K562 treated with DMSO at 1 percent for 12 hours (cell line): ENCODE data around the gene GOT2. TPM values are rescaled to one million over a fixed set of nuclear protein-coding genes. Genes with fewer than 3 reads are reported as not detected.

Experiments
- total RNA-seq: library from RNA; unstranded; fragments of 300-600 nt; gene quantifications from 2 replicates; pipeline ENCODE4 v1.2.3, GENCODE V29; 2022; ENCODE audit not compliant: insufficient read depth

GOT2 gene
- total RNA-seq = 60.9 and 113 TPM in 2 replicates

GRCh38 chr16:58733671-58734458 lies at the start of gene GOT2:
TSS of gene GOT2 (minus strand) at chr16:58734316. CDS start at chr16:58734228, 88 bp downstream.

DNA sequence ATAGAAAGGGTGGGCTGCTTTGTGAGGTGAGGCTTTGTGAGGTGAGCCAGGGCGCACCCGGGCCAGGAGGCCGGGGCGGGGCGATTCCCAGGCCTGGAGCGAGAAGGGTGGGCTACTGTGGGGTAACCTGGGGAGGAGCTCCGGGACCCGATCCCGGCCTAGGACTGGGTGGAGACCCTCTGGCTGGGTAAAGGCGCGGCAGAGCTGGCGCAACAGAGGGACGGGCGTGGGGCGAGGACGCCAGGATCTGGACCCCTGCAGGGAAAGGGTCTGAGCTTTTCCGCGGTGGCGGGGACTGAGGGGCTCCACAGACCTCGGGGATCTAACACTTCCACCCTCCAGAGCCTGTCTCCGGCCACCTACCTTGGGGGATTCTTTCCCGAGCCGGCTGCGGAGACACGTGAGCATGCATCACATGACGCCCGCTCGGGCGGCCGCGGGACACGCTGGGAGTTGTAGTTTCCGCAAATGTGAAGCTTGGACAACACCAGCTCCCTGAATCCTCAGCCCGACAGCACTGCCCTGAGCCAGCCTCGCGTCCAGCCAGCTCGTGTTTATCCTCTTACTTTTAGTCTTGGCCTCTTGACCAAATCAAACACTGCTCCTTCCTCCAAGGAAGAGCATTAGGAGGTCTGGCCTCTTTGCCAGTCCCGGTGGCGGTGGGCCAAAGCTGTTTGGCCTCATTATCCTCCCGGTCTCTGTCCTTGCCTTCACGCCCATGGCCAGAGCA lies 49.6 kb downstream of the GOT2 start, which contains the start of gene SLC38A7:
Gene SLC38A7 (minus strand): TSS at position 417 of the 730 bp plus-strand sequence. CDS start 4,644 bp downstream, outside the sequence.

Other genes with a start within 250 kb of the GOT2 start
- not detected in 2 replicates for gene NDRG4, start 234.2 kb downstream of the GOT2 start, total RNA-seq
- gene SETD6, start 218.8 kb downstream of the GOT2 start, total RNA-seq = 8.7 and 11.4 TPM in 2 replicates
- 52.3 and 157 TPM in 2 replicates for gene CNOT1, start 104.5 kb downstream of the GOT2 start, total RNA-seq
- 3.4 and 8.7 TPM in 2 replicates for gene SLC38A7, start 49.5 kb downstream of the GOT2 start, total RNA-seq